Posterior cingulate gyrus (tissue), 11 donors: ENCODE results near the gene GRIK2.
A peak's percentile ranks its signal among the peaks of the same experiment; 100 is the strongest.
"Not testable (repeated sequence)": the region's sequence is repeated elsewhere in the genome, so short reads cannot be mapped to it uniquely, and the experiment has no call there.

Experiments
- DNase-seq, 10 donors: peaks; one replicate each; pipeline versions ENCODE4 v3.0.0 to v3.0.0-alpha.2; 2020 to 2021; ENCODE audit warnings: mixed read lengths in 3 of 10
- intact Hi-C: fragments of 100-400 bp; cut with DNase I; formaldehyde crosslinking; loops from one replicate; pipeline ENCODE4 v1.15.1; 2023

The GRIK2 gene

GRCh38 chr6:102066301-102066700 lies 672.8 kb downstream of the GRIK2 start:
- DNase-seq = no peak
- intact Hi-C loops = no loop called here

- DNase-seq = no peak
- intact Hi-C loops = no loop called here
Observed at GRCh38 chr6:102068349-102068929, 674.9 kb downstream of the GRIK2 start.

- intact Hi-C loops = no loop called here
- DNase-seq = no peak
Observed at GRCh38 chr6:102075539-102075938, 682.0 kb downstream of the GRIK2 start.

- no peak for DNase-seq
- intact Hi-C loops = no loop called here
Observed at GRCh38 chr6:102085257-102085656, 691.7 kb downstream of the GRIK2 start.

GRCh38 chr6:102088160-102088559 lies 694.7 kb downstream of the GRIK2 start:
- intact Hi-C loops = not testable (repeated sequence)
- peak in 2 of 10 donors; percentile 47 to 70 for DNase-seq

- intact Hi-C loops = no loop called here
- no peak for DNase-seq
Observed at GRCh38 chr6:102114402-102114801, 720.9 kb downstream of the GRIK2 start.

GRCh38 chr6:102115911-102116310 lies 722.4 kb downstream of the GRIK2 start:
- intact Hi-C loops = no loop called here
- DNase-seq = no peak

GRCh38 chr6:102118034-102118433 lies 724.5 kb downstream of the GRIK2 start:
- intact Hi-C loops = no loop called here
- no peak for DNase-seq
